Measurements from ENCODE around the gene TMPRSS12.
"Not testable (repeated sequence)": the region's sequence is repeated elsewhere in the genome, so short reads cannot be mapped to it uniquely, and the experiment has no call there.

The TMPRSS12 gene

GRCh38 chr12:50926932-50927331, 84.2 kb downstream of the TMPRSS12 start:
- FAIRE-seq: not testable (repeated sequence)

GRCh38 chr12:50927356-50927755, 84.6 kb downstream of the TMPRSS12 start:
- FAIRE-seq: no peak

GRCh38 chr12:50927766-50928224, 85.1 kb downstream of the TMPRSS12 start:
- FAIRE-seq: no peak

GRCh38 chr12:50928392-50928791, 85.7 kb downstream of the TMPRSS12 start:
- FAIRE-seq: no peak

- FAIRE-seq: no peak
Measured at GRCh38 chr12:50929831-50930230, 87.1 kb downstream of the TMPRSS12 start.

GRCh38 chr12:50930477-50930876, 87.8 kb downstream of the TMPRSS12 start:
- FAIRE-seq: not testable (repeated sequence)

- no peak for FAIRE-seq
Measured at GRCh38 chr12:50932787-50933280, 90.1 kb downstream of the TMPRSS12 start.

- no peak for FAIRE-seq
Measured at GRCh38 chr12:50933459-50934124, 90.9 kb downstream of the TMPRSS12 start.

- FAIRE-seq: no peak
Measured at GRCh38 chr12:50934371-50934851, 91.7 kb downstream of the TMPRSS12 start.

GRCh38 chr12:50934981-50935807, 92.5 kb downstream of the TMPRSS12 start:
- no peak for FAIRE-seq

- no peak for FAIRE-seq
Measured at GRCh38 chr12:50936821-50937530, 94.2 kb downstream of the TMPRSS12 start.
